Lung (tissue), 12 donors: ENCODE measurements around the gene CYTH1. TPM values are rescaled to one million over a fixed set of nuclear protein-coding genes. Genes with fewer than 3 reads are reported as not detected.

Experiments
- ATAC-seq: fragments of 200-7000 bp; cut with Tn5 transposase; one replicate; pipeline ENCODE4 v1.9.1; 2020; ENCODE audit warnings: moderate number of reproducible peaks; ENCODE audit not compliant: insufficient read depth, low FRiP score
- DNase-seq, 3 donors: peaks; one replicate each; pipeline ENCODE4 v3.0.0-alpha.2; 2013 to 2017
- H3K27ac ChIP-seq, 2 donors: one replicate each; pipeline ENCODE4 v1.5.1; 2013; ENCODE audit warnings: mild to moderate bottlenecking in 2 of 2, moderate library complexity in 2 of 2, control low read depth in 1 of 2, inconsistent platforms in 1 of 2, low read depth in 1 of 2, low read length in 1 of 2
- H3K27me3 ChIP-seq, 3 donors: one replicate each; pipeline ENCODE4 v1.5.1; 2013; ENCODE audit warnings: low read length in 2 of 3; ENCODE audit not compliant: control insufficient read depth in 3 of 3, insufficient read depth in 3 of 3
- H3K36me3 ChIP-seq, 4 donors: one replicate each; pipeline ENCODE4 v1.5.1; 2013; ENCODE audit warnings: low read length in 4 of 4, mild to moderate bottlenecking in 1 of 4, moderate library complexity in 1 of 4; ENCODE audit not compliant: control insufficient read depth in 4 of 4, insufficient read depth in 4 of 4
- H3K4me1 ChIP-seq, 5 donors: one replicate each; pipeline ENCODE4 v1.5.1; 2013; ENCODE audit warnings: low read length in 5 of 5, mild to moderate bottlenecking in 2 of 5, moderate library complexity in 1 of 5; ENCODE audit not compliant: control insufficient read depth in 5 of 5, insufficient read depth in 5 of 5
- H3K4me3 ChIP-seq: one replicate; pipeline ENCODE4 v1.5.1; 2013; ENCODE audit warnings: mild to moderate bottlenecking, control low read depth, moderate library complexity
- H3K9ac ChIP-seq, 2 donors: one replicate each; pipeline ENCODE4 v1.5.1; 2013; ENCODE audit warnings: low read length in 2 of 2, control low read depth in 1 of 2; ENCODE audit not compliant: insufficient read depth in 1 of 2
- H3K9me3 ChIP-seq, 4 donors: one replicate each; pipeline ENCODE4 v1.5.1; 2013; ENCODE audit warnings: low read length in 3 of 4, mild to moderate bottlenecking in 1 of 4, moderate library complexity in 1 of 4; ENCODE audit not compliant: control insufficient read depth in 4 of 4, insufficient read depth in 3 of 4
- WGBS, 2 donors: extraction: QIAGEN DNeasy Blood & Tissue Kit; methylation state at CpG; one replicate each; pipeline ENCODE4 v1.1.7; 2013; 5-methylcytosine and 5-hydroxymethylcytosine counted together
- polyA plus RNA-seq, 2 donors: library from polyadenylated mRNA; stranded (reverse); fragments of 200-250 nt; gene quantifications; one replicate each; pipeline ENCODE4 v1.2.1, GENCODE V29; 2013
- total RNA-seq, 2 donors: library from RNA; depleted of rRNA in 1 of 2; stranded (reverse); fragments of >200 nt in 1 of 2; gene quantifications; one replicate each; pipeline ENCODE4 v1.2.1, GENCODE V29; 2014 to 2021
- TF ChIP-seq, protein P1 (sequence below): IDR thresholded peaks from 2 replicates; pipeline ENCODE4 v1.5.1; 2012; ENCODE audit warnings: mild to moderate bottlenecking; ENCODE audit errors: control extremely low read depth, extremely low read depth
- donor health status: control.
- donor health status: control.
- donor health status: Bipolar disorder and iron deficiency.
- donor health status: healthy.
- donor health status: DM: yes; HTN: yes; CAD: no.

CYTH1 gene
- total and polyA plus RNA-seq, 4 donors = 50.5 to 97.2 (median 76.0) TPM

DNA sequence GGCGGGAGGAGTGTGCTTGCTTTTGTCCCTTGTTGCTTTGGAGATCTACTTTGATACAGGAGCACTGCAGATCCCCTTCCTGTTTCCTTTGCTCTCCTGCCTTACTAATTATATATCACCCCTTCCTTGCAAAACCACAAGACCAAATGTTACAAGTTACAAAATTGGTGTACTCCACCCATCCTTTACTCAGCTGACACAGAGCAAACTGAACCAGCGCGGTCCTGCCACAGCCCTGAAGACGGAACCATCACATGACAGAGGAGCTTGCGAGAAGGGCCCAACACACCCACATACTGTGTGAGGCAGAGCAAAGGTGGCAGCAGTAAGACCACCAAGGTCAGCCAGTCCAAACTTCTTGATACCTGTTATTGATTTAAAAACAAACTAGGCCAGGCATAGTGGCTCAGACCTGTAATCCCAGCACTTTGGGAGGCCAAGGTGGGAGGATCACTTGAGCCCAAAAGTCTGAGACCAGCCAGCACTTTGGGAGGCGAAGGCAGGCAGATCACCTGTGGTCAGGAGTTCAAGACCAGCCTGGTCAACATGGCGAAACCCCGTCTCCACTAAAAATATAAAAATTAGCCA is 33.2 kb downstream of the CYTH1 start:
- WGBS, 2 donors = 40 to 47% methylated on average over 8 of the region's 8 CpGs
- Histone ChIP-seq H3K4me3 (no peak overlapping the region), H3K27ac (peak overlapping the region in 1 of 2 donors; percentile 88), H3K4me1 (peaks cover 0 to 21% (median 3%) of the 10 kb centered on the region in 5 donors), H3K36me3 (no peaks in the 10 kb centered on the region), H3K9ac (no peak overlapping the region), H3K9me3 (no peaks in the 10 kb centered on the region), H3K27me3 (no peaks in the 10 kb centered on the region)
- TF ChIP-seq, protein P1, sequence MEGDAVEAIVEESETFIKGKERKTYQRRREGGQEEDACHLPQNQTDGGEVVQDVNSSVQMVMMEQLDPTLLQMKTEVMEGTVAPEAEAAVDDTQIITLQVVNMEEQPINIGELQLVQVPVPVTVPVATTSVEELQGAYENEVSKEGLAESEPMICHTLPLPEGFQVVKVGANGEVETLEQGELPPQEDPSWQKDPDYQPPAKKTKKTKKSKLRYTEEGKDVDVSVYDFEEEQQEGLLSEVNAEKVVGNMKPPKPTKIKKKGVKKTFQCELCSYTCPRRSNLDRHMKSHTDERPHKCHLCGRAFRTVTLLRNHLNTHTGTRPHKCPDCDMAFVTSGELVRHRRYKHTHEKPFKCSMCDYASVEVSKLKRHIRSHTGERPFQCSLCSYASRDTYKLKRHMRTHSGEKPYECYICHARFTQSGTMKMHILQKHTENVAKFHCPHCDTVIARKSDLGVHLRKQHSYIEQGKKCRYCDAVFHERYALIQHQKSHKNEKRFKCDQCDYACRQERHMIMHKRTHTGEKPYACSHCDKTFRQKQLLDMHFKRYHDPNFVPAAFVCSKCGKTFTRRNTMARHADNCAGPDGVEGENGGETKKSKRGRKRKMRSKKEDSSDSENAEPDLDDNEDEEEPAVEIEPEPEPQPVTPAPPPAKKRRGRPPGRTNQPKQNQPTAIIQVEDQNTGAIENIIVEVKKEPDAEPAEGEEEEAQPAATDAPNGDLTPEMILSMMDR = no peak
- DNase-seq = no peak
- peak; percentile 79 for ATAC-seq

DNA sequence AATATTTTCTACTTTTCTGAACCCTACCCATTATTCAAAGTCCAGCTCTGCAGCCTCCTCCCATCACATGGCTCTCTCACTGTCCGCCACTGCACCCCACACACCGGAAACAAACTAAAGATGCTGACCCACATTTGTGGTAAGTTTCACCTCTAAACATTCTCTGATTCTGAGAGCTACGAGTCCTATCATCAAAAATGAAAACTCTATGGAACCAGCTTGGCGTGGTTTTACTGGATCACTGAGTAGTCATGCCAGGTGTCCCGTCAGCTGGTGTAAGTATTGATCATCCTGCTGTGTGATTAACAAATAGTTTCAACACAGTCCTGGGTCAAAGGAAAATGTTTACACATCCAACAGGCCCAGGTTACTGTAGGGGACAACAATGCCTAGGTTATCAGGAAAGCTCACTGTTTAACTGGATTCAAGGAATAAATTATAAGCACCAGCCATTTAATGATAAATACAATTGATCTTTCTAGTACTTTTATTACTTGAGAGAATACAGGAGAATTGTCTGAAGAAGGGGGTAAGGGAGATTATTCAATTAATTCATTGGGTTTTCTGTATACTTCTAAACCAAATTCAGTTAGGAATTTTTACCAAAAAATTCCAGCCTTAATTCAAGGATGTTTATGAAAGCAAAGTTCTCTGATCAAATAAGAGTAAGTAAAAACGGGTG is 33.9 kb downstream of the CYTH1 start:
- peak; percentile 42 for ATAC-seq
- H3K27ac ChIP-seq = peak overlapping the region; percentile 5 to 58
- H3K9ac ChIP-seq = peak overlapping the region in 1 of 2 donors; percentile 19
- 24 to 50% methylated on average over 6 of the region's 6 CpGs for WGBS, 2 donors
- TF ChIP-seq, protein P1 = no peak
- H3K9me3 ChIP-seq = no peaks in the 10 kb centered on the region
- no peaks in the 10 kb centered on the region for H3K36me3 ChIP-seq
- DNase-seq = no peak
- H3K4me3 ChIP-seq = no peak overlapping the region
- no peaks in the 10 kb centered on the region for H3K27me3 ChIP-seq
- peaks cover 0 to 21% (median 3%) of the 10 kb centered on the region in 5 donors for H3K4me1 ChIP-seq

DNA sequence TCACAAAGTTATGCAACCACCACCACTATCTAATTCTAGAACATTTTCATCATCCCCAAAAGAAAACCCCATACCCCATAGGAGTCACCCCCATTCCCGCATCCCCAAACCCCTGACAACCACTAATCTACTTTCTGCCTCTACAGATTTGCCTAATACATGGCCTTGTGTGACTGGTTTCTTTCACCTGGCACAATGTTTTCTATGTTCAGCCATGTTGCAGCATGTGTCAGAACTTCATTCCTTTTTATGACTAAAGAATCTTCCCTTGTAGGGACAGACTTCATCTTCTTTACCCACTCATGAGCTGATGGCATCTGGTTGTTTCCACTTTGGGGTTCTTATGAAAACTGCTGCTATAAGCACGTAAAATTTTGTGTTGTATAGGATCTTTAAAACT is 34.6 kb downstream of the CYTH1 start:
- H3K9ac ChIP-seq = no peak overlapping the region
- no peaks in the 10 kb centered on the region for H3K9me3 ChIP-seq
- 59 to 75% methylated on average over 2 of the region's 2 CpGs for WGBS, 2 donors
- ATAC-seq (no peak), DNase-seq (no peak)
- H3K27ac ChIP-seq = no peak overlapping the region
- H3K36me3 ChIP-seq = no peaks in the 10 kb centered on the region
- TF ChIP-seq, protein P1 = no peak
- H3K4me3 ChIP-seq = no peak overlapping the region
- H3K4me1 ChIP-seq = peaks cover 0 to 21% (median 3%) of the 10 kb centered on the region in 5 donors
- H3K27me3 ChIP-seq = no peaks in the 10 kb centered on the region

DNA sequence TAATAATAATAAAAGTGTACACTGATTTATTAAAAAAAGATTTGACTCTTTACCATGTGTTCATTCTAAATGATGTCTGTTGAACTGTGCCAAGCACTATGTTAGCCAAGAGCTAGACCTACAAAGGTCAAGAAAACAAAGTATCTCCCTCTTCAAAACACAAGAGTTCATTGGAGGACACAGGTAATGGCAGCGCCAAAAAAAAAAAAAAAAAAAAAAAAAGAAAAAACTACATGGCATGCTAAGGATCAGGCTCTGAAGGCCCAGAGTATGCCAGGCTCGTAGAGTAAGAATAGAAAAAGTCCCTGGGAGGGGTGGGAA is 35.2 kb downstream of the CYTH1 start:
- DNase-seq = no peak
- no peak for ATAC-seq
- no peak overlapping the region for H3K9ac ChIP-seq
- 67 to 93% methylated on average over 2 of the region's 2 CpGs for WGBS, 2 donors
- H3K27me3 ChIP-seq = no peaks in the 10 kb centered on the region
- H3K27ac ChIP-seq = peak overlapping the region in 1 of 2 donors; percentile 38
- no peak overlapping the region for H3K4me3 ChIP-seq
- no peaks in the 10 kb centered on the region for H3K9me3 ChIP-seq
- peaks cover 0 to 21% (median 3%) of the 10 kb centered on the region in 5 donors for H3K4me1 ChIP-seq
- TF ChIP-seq, protein P1 = no peak
- no peaks in the 10 kb centered on the region for H3K36me3 ChIP-seq
